Activated gamma-delta T cell treated with Interleukin-2 at 50 U/mL for 16 hours (primary cell): ENCODE results near the gene GLI2.

Experiments
- DNase-seq: peaks from one replicate; pipeline ENCODE4 v3.0.0-alpha.2; 2020

Gene GLI2

GRCh38 chr2:120735746-120736170 lies at the start of gene GLI2:
Gene GLI2 (plus strand): TSS chr2:120735868. CDS start chr2:120797321, 61,453 bp downstream.
- no peak for DNase-seq

- DNase-seq = no peak
Measured at GRCh38 chr2:120685974-120686297, 49.7 kb upstream of the GLI2 start.

GRCh38 chr2:120686511-120687168 lies 49.0 kb upstream of the GLI2 start:
- DNase-seq = no peak

GRCh38 chr2:120687210-120687609 lies 48.5 kb upstream of the GLI2 start:
- no peak for DNase-seq

GRCh38 chr2:120690521-120690920 lies 45.1 kb upstream of the GLI2 start:
- DNase-seq = no peak

- DNase-seq = no peak
Measured at GRCh38 chr2:120691410-120691809, 44.3 kb upstream of the GLI2 start.

GRCh38 chr2:120692691-120693090 lies 43.0 kb upstream of the GLI2 start:
- no peak for DNase-seq

GRCh38 chr2:120693121-120693520 lies 42.5 kb upstream of the GLI2 start:
- DNase-seq = no peak

- no peak for DNase-seq
Measured at GRCh38 chr2:120694034-120694433, 41.6 kb upstream of the GLI2 start.

GRCh38 chr2:120697471-120697870 lies 38.2 kb upstream of the GLI2 start:
- DNase-seq = no peak

- no peak for DNase-seq
Measured at GRCh38 chr2:120699292-120699691, 36.4 kb upstream of the GLI2 start.

- DNase-seq = no peak
Measured at GRCh38 chr2:120700659-120701058, 35.0 kb upstream of the GLI2 start.

- no peak for DNase-seq
Measured at GRCh38 chr2:120701096-120701495, 34.6 kb upstream of the GLI2 start.

- DNase-seq = no peak
Measured at GRCh38 chr2:120701499-120701898, 34.2 kb upstream of the GLI2 start.

- DNase-seq = no peak
Measured at GRCh38 chr2:120702061-120702460, 33.6 kb upstream of the GLI2 start.

- no peak for DNase-seq
Measured at GRCh38 chr2:120702801-120703200, 32.9 kb upstream of the GLI2 start.

- no peak for DNase-seq
Measured at GRCh38 chr2:120703330-120703994, 32.2 kb upstream of the GLI2 start.

GRCh38 chr2:120704696-120705095 lies 31.0 kb upstream of the GLI2 start:
- no peak for DNase-seq

GRCh38 chr2:120707816-120708215 lies 27.9 kb upstream of the GLI2 start:
- no peak for DNase-seq

GRCh38 chr2:120708944-120709607 lies 26.6 kb upstream of the GLI2 start:
- no peak for DNase-seq

- DNase-seq = no peak
Measured at GRCh38 chr2:120709608-120710041, 26.0 kb upstream of the GLI2 start.

GRCh38 chr2:120710256-120710655 lies 25.4 kb upstream of the GLI2 start:
- DNase-seq = no peak

- DNase-seq = no peak
Measured at GRCh38 chr2:120711694-120712093, 24.0 kb upstream of the GLI2 start.

GRCh38 chr2:120712180-120712681 lies 23.4 kb upstream of the GLI2 start:
- no peak for DNase-seq
